Muscle of back (tissue), 11 donors: ENCODE results near the gene LRRC10B. TPM values are rescaled to one million over a fixed set of nuclear protein-coding genes. Genes with fewer than 3 reads are reported as not detected.

Source experiments
- DNase-seq, 3 donors: peaks; one replicate each; pipeline versions ENCODE4 v3.0.0 to v3.0.0-alpha.2; 2013
- polyA plus RNA-seq, 10 donors: library from polyadenylated mRNA; unstranded; fragments of 120-200 nt; gene quantifications; one replicate each; pipeline ENCODE4 v1.2.1, GENCODE V29; 2013; ENCODE audit not compliant: insufficient read length in 10 of 10

LRRC10B gene
- polyA plus RNA-seq, 10 donors: 0.09 to 0.23 (median 0.12) TPM; not detected in 1

DNA sequence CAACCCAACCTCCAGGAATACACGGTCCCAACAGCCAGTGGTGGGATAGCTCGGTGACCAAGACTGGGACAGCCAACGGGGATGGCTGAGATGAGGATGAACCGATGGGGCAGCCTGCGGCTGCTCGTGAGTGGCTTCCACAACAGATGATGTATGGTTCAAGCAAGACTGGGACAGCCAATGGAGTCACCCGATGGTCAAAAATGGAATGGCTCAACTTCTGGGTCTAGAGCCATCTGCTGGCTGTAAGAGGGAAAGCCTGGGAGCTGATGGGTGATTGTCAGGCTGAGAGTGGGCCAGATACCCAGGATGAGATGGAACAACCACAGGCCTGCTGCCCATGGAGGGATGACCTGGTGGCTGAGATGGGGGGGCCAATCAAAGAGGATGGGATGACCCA is 36.8 kb downstream of the LRRC10B start:
- DNase-seq: no peak

DNA sequence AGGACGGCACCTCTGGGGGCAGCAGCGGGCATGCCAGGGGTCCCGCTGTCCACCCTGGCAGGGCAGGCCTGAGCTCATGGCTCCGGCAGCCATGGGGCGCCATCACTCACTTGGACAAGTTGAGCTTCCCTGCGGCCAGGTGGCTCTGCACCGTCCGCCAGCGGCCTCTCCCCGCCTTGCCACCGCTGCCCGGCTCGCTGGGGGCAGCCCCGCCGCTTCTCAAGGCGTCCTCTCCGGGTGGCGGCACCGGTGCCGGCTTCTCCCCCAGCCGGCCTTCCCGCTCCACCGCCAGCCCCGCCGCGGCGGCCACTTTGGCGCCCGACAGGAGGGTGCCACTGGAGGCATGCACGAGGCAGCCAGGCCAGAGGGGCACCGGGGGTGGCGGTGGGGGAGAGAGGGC is 37.4 kb downstream of the LRRC10B start:
- DNase-seq: no peak

DNA sequence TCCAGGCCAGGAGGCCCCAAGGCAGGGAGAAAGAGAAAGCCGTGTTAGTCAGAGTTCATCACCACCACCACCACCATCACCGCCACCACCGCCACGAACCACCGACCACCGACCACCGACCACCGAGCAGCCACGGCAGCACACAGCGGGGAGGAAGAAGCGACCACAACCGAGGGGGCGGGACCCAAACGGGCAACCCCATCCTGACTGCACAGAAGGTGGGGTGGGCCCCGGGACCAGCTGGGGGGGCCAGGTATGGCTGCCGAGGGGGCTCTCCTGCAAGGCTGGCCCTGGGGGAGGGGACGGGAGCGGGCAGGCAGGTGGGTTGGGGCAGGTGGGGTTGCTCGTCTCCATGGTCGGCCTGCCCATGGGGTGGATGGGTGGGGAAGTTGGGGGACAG is 38.1 kb downstream of the LRRC10B start:
- peak in 1 of 3 donors; percentile 30 for DNase-seq

DNA sequence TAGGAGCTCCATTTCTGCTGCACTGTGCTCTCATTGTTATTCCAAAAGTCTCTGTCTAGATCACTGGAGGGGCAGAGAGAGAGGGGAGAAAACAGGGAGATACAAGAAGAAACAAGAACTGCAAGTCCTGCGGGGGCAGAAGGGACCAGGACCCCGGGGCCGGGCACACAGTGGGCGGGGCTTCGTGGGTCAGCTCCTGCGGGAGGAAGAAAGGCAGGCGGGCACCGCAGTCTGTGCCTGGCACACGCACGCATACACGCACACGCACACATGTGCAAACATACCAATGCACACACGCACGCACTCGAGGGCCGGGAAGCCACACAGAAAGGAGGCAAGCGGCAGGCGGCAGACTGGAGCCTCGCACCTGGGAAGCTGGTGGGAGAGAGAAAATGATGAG is 38.7 kb downstream of the LRRC10B start:
- DNase-seq: no peak

DNA sequence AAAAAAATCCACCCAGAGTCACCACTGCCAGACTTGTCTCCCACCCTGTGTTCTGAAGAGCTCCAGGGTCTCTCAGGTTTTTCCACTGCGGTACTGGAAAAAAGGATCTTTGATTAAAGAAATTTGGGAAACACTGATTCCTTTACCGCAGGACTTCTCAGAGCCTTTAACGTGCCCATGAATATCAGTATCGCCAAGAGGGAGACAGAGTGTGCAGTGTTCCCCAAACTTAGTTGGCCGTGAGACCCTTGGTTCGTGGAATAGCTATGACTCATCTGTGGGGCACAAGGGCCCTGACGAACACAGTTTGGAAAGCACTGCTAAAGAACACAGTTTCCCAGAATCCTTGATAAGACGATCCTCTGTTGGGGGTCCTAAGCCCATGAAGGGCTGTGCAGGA is 40.6 kb downstream of the LRRC10B start:
- DNase-seq: no peak

DNA sequence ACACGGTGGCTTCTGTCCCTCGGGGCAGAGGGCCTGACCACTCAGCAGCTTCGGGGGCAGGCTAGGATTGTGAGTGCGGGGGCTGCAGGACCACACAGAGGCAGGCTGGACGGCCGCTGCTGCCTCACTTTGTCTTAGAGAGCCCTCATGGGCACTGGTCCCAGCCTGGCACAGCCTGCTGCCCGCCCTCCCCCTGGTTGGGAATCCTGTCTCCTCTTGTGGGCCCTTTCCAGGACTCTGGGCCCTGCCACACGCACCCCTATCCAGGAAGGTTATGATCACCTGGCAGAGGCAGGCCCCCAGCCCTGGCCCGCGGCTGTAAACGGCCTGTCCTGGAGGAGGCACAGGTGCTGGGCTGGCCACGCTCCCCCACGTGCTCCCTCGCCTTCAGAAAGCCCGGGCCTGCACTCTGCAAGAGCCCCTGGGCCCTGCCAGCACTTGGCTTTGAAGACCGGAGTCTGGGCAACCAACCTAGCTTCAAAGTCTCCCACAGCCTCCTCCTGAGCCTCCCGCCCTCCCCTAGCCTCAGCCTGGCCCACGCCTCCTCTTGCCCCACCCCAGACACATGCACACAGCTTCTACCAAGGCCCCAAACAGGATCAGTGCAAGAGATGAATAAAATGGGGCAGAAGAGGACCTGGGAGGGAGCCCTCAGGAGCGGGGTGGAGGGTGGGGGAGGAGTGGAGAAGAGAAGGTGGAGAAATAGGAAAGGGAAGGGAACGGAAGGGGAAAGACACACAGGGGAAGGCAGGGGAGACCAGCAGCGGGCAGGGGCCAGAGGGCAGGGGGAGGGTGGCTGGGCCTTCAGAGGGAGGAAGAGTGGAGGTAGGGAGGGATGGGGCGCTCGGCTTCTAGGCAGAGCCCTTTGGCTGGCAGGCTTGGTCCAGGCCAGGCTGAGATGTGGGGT is 41.4 kb downstream of the LRRC10B start:
- DNase-seq: no peak

DNA sequence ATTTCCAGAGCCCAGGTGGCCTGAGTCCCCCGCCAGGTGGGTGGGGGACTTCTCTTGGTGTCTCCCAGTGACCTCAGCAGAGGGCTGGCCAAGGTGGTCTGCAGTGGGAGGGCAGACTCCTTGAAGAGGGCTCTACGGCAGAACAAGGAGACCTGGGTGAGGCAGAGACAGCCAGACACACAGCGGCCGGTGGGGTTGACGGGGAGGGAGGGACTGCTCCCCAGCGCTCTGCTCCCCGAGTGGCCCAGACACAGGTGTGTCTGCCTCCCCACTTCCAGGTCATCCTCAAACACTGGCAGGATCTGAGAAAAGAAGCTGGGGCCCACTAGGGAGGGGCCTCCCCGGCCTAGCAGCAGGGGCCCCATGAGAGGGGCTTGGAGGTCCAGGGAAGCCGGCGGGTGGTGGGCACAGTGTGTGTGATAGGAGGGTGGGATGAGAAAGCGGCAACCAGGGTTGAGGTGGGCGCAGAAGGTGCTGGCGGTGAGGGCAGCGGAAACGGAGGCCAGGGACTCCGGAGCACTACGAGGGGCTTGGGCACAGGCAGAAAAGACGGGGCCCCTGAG is 42.2 kb downstream of the LRRC10B start:
- no peak for DNase-seq

DNA sequence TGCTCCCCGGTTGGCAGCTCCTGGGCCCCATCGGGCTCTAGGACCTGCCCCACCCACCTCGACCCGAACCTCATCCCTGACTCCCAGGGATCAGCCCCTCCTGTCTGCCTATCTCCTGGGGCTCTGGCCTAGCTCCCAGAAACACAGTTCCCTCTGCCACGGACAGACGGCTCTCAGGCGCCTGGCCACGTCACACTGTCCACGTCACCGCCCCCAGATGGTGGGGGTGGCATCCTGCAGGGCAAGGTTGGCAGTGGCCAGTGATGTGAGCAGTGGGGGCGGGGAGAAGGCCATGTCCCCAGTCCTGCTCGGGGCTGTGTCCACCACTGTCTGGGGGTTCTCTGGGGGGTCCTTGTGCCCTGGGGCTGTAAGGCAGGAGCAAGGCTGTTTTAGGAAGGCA is 43.1 kb downstream of the LRRC10B start:
- no peak for DNase-seq

DNA sequence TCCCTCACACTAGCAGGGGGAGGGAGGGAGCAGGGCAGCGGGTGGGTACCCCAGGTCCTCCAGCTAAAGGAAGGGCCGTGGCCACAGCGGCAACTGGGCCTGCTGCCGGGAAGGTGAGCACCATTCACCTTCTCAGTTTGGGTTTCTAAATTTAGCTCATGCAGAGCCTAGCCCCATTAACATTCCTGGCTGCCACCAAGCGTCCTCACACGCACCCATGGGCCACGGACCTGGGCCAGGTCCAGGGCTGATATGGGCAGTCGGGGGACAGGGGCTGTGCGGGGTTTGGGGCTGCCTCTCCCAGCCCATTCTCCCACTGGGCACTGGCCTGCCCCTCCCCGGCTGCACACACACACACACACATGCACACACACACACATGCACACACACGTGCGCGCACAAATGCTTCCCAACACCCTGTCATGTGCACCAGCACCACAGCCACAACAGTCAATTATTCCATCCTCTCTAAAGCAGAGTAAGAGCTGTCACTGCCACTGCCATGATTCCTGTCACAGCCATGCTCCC is 43.6 kb downstream of the LRRC10B start:
- DNase-seq: no peak

DNA sequence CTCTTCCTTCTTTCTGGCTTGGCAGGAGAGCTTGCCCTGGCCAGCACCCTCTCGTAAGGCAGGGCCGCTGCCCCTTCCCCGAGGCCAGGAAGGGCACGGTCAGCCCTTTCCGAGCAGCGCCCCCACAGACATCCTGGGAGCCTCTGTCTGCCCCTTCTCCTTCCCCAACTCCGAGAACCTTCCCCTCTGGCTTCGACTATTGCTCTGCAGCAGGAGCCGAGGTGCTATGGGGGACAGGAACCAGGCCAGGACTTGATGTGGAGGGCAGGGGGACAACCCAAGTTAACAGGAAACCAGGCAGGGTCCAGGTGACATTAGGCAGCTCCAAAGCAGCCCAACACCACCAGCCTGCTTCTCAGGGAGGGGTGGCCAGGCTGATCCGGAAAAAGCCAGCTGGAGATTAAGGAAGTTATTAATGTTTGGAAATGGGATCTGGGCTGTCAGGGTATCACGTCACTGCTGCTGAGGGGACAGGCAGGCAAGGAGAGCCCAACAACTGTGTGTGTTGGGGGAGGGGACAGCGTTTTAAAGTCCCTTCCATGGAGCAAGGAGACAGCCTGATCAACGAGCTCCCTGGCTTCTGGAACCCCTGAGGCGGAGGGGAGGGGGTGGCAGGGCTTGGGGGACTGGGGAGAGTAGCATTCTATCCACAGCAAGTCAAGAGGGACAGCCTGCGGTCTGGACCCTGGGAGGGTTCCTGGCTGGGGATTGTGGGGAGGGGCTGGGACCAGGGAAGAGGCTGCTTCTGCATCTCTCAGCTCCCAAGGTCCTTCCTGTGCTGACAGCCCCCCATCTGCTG is 45.0 kb downstream of the LRRC10B start:
- DNase-seq: peak in 2 of 3 donors; percentile 41 to 53

DNA sequence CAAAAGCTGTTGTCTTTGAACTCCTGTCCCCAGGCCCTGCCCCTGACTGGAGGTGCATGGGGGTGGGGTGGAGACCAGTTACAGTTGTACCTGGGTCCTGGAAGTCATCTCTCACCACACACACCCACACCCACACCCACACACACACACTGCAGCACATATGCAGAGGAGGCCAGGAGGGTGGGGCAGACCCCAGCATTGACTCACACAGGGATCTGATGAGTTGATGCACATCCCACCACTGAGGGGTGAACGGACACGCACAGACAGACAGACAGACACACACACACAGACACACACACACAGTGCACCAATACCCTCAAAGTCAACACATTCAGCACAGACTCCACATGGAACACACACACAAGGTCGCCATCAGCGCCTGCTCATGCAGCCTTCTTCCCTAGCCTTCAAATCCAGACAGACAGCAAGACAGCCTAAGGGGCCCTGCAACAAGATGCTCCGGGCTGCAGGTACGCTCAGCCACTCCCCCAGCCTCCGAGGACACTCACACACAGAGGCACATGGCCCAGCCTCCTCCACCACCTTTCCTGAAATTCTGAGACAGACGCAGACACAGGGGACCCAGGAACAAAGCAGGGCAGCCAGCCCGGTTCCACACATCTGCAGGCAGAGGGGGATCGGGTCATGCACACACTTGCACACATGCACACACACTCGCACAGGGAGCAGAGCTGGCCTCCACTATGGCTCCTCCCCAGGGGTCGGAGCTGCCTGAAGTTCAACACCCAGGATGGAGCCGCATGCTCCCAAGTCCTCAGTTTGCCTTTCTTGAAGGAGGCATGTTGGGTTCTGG is 45.8 kb downstream of the LRRC10B start:
- DNase-seq: no peak

DNA sequence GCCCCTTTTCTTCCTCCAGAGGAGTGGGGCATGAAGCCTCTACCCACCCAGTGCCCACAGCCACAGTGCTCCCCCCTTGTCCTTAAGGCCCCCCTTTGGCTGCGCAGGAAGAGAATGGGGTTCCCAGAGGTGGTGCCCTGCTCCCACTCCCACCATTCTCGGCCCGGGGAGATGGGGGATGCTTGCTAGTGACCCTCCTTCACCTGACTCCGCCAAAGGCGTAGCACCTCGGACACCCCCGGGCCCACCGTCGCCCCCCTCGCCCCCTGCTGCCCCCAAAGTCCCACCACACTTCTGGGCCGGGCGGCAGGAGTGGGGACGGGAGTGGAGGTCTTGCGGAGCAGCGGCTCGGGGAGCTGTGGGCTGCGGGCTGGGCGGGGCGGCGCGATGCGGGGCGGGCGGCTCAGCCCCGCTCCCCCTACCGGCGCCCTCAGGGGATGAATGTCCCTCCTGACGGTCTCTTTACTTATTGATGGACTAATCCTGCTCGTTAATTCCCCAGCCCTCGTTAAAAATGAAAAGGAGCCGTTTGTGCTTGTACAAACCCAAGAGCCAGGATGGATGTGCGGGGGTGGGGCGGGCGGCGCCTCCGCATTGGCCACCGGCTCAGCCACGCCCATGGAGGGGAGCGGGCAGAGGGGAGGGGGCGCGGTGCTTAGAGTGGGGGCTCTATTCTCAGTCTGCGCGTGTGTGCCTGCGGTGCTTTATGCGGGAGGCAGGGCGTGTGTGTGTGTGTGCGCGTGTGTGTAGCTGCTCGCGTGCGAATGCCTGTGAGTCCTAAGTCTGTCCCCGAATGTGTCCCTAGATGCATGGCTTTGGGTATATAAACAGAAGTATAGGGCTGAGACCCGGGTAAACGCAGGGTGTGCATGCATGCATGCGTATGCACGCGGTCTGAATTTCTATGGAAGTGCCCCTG is 46.8 kb downstream of the LRRC10B start:
- no peak for DNase-seq

DNA sequence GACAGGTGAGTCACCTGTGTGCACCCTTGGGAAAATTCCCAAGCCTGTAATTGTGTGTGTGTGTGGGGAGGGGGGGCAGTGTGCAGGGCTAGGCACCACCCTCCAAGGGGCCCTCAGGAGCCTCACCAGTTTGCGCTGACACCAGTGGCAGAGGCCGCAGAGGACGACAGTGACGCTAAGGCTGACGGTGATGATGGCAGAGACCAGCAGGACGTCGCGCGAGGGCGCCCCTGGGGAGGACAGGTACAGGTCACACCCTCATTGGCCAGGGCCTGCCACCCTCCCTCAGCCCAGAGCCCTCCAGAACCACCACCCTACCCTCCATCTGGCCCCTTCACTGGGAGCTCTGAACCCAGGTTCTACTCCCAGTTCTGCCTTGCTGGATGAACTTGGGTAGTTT is 47.4 kb downstream of the LRRC10B start:
- DNase-seq: no peak

DNA sequence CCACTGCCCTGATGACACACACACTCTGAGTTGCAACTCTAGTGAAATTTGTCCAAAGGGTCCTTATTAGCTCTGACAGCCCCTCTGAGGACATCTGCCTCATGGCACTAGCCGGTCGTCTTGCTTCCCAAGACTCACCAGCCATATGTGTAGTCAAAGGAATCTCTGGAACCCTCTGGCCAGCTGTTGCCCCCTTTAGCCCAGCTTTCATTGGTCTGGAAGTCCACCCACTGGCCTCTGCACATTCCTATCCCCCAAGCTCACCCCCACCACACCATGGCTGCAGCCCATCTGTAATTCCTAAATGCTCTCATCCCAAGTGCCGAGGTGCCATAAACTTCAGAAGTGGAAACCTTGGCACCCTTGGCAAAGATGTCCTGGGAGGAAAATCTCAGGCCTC is 48.1 kb downstream of the LRRC10B start:
- no peak for DNase-seq

Other genes starting within 250 kb of the LRRC10B start
- 10 to 100 TPM in 1 of 10 donors, 1 to 10 TPM in 9; 3.3 to 16.1 (median 6.8) TPM for gene VWCE, start 213.4 kb upstream of the LRRC10B start, polyA plus RNA-seq
- 100 to 1,000 TPM; 148 to 211 (median 188) TPM for gene DDB1, start 175.6 kb upstream of the LRRC10B start, polyA plus RNA-seq
- gene TKFC, start 175.5 kb upstream of the LRRC10B start, polyA plus RNA-seq: 10 to 100 TPM; 12.4 to 21.5 (median 18.5) TPM
- 10 to 100 TPM; 13.6 to 20.0 (median 16.3) TPM for gene CYB561A3, start 146.9 kb upstream of the LRRC10B start, polyA plus RNA-seq
- 10 to 100 TPM; 16.1 to 28.6 (median 21.0) TPM for gene TMEM138, start 146.4 kb upstream of the LRRC10B start, polyA plus RNA-seq
- gene TMEM216, start 116.2 kb upstream of the LRRC10B start, polyA plus RNA-seq: 10 to 100 TPM; 14.4 to 18.4 (median 15.9) TPM
- 10 to 100 TPM; 55.2 to 79.3 (median 69.8) TPM for gene CPSF7, start 78.8 kb upstream of the LRRC10B start, polyA plus RNA-seq
- 10 to 100 TPM; 26.9 to 41.1 (median 29.5) TPM for gene SDHAF2, start 78.6 kb upstream of the LRRC10B start, polyA plus RNA-seq
- gene SYT7, start 72.3 kb downstream of the LRRC10B start, polyA plus RNA-seq: 1 to 10 TPM; 2.0 to 4.1 (median 2.6) TPM
- gene DAGLA, start 171.6 kb downstream of the LRRC10B start, polyA plus RNA-seq: 1 to 10 TPM; 3.8 to 5.8 (median 4.9) TPM
- 1 to 10 TPM in 7 of 10 donors, under 1 TPM in 3; 0.48 to 2.2 (median 1.1) TPM for gene MYRF, start 243.9 kb downstream of the LRRC10B start, polyA plus RNA-seq